Brain microvascular endothelial cell (primary cell): ENCODE results near the gene CYB5R4.

Experiments
- DNase-seq: peaks from one replicate; pipeline ENCODE4 v3.0.0-alpha.2; 2020
- H3K27ac ChIP-seq: fragments of 250-450 bp; sonication (Bioruptor Pico); 2 replicates; pipeline ENCODE4 v1.5.1; 2020; ENCODE audit warnings: mild to moderate bottlenecking, moderate library complexity
- H3K27me3 ChIP-seq: fragments of 250-450 bp; sonication (Bioruptor Pico); replicated peaks from 2 replicates; pipeline ENCODE4 v1.5.1; 2020; ENCODE audit warnings: mild to moderate bottlenecking
- H3K36me3 ChIP-seq: fragments of 250-450 bp; sonication (Bioruptor Pico); replicated peaks from 2 replicates; pipeline ENCODE4 v1.5.1; 2020; ENCODE audit warnings: mild to moderate bottlenecking
- H3K4me3 ChIP-seq: 2 replicates; pipeline ENCODE4 v1.5.1; 2011; ENCODE audit warnings: low read depth, mild to moderate bottlenecking, control low read depth, low read length, moderate library complexity
- in situ Hi-C: cut with HindIII; loops from 2 replicates; pipeline ENCODE4 v1.10.0; 2017; ENCODE audit warnings: low sequenced_read_pairs, low pct_ligation_motif_present
- TF ChIP-seq, protein P1 (sequence below): IDR thresholded peaks from 2 replicates; pipeline ENCODE4 v1.5.1; 2011; ENCODE audit warnings: low read depth, mild to moderate bottlenecking, moderate library complexity, low read length, control low read depth, inconsistent platforms; ENCODE audit errors: missing control alignments

CYB5R4 gene

GRCh38 chr6:83875843-83876242, 16.4 kb downstream of the CYB5R4 start:
- Histone ChIP-seq H3K27ac (no peak overlapping the region), H3K36me3 (no peaks in the 10 kb centered on the region), H3K27me3 (no peaks in the 10 kb centered on the region), H3K4me3 (no peak overlapping the region)
- in situ Hi-C loops: no loop called here
- DNase-seq: no peak
- TF ChIP-seq, protein P1, sequence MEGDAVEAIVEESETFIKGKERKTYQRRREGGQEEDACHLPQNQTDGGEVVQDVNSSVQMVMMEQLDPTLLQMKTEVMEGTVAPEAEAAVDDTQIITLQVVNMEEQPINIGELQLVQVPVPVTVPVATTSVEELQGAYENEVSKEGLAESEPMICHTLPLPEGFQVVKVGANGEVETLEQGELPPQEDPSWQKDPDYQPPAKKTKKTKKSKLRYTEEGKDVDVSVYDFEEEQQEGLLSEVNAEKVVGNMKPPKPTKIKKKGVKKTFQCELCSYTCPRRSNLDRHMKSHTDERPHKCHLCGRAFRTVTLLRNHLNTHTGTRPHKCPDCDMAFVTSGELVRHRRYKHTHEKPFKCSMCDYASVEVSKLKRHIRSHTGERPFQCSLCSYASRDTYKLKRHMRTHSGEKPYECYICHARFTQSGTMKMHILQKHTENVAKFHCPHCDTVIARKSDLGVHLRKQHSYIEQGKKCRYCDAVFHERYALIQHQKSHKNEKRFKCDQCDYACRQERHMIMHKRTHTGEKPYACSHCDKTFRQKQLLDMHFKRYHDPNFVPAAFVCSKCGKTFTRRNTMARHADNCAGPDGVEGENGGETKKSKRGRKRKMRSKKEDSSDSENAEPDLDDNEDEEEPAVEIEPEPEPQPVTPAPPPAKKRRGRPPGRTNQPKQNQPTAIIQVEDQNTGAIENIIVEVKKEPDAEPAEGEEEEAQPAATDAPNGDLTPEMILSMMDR: no peak

DNA sequence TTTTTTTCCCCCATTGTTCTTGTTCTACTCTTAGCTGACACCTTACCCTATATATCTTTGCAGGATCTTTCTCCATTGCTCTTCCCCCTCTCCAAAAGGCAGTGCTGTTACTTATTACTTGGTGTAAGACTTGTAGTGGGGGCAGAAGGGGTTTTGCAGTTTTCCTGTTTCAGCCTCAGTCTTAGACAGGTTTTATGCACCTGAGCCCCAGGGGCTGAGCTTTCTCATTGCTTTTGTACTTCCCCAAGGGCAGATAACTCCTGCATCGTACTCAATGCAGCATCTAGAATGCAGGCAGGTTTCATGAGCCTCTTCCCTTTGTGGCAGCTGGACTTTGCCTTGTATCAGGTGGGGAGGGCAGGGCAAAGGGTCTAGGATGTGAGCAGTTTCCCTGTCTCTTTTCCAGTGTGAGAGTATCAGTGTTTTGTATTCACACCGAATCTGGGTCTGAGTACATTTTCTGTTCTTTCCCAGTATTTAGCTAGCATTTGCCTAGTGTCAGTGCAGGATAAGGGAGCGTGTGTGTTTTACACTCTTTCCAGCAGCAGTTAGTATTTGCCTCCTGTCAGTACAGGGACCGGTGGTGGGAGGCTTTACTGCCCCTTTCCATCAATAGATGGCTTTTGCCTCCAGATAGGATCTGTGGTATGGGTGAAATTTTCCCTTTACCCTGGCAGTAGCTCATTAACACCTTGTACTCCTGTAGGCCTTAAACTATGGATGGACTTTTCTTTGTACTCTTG, 19.6 kb downstream of the CYB5R4 start:
- in situ Hi-C loops: no loop called here
- H3K27ac ChIP-seq: no peak overlapping the region

GRCh38 chr6:83879746-83880145, 20.3 kb downstream of the CYB5R4 start:
- Histone ChIP-seq H3K36me3 (no peaks in the 10 kb centered on the region), H3K27ac (no peak overlapping the region), H3K4me3 (no peak overlapping the region), H3K27me3 (no peaks in the 10 kb centered on the region)
- TF ChIP-seq, protein P1: no peak
- in situ Hi-C loops: no loop called here
- no peak for DNase-seq

More for the DNA sequence above, 19.6 kb downstream of the CYB5R4 start:
- H3K27me3 ChIP-seq: no peaks in the 10 kb centered on the region
- no peak for DNase-seq
- H3K4me3 ChIP-seq: no peak overlapping the region
- TF ChIP-seq, protein P1: no peak
- no peaks in the 10 kb centered on the region for H3K36me3 ChIP-seq

GRCh38 chr6:83883240-83883639, 23.8 kb downstream of the CYB5R4 start:
- Histone ChIP-seq H3K36me3 (no peaks in the 10 kb centered on the region), H3K4me3 (no peak overlapping the region), H3K27me3 (no peaks in the 10 kb centered on the region), H3K27ac (no peak overlapping the region)
- in situ Hi-C loops: no loop called here
- TF ChIP-seq, protein P1: no peak
- no peak for DNase-seq

- in situ Hi-C loops: no loop called here
- no peak overlapping the region for H3K27ac ChIP-seq
- DNase-seq: no peak
- TF ChIP-seq, protein P1: peak; percentile 42
- H3K27me3 ChIP-seq: no peaks in the 10 kb centered on the region
- no peak overlapping the region for H3K4me3 ChIP-seq
- no peaks in the 10 kb centered on the region for H3K36me3 ChIP-seq
These were observed 25.0 kb downstream of the CYB5R4 start for GRCh38 chr6:83884523-83884922.

- Histone ChIP-seq H3K4me3 (no peak overlapping the region), H3K27me3 (no peaks in the 10 kb centered on the region), H3K36me3 (no peaks in the 10 kb centered on the region), H3K27ac (no peak overlapping the region)
- TF ChIP-seq, protein P1: no peak
- DNase-seq: no peak
- in situ Hi-C loops: no loop called here
These were observed 26.5 kb downstream of the CYB5R4 start for GRCh38 chr6:83885984-83886383.
